GM12875 (cell line): ENCODE data around the gene HECW1.

ENCODE experiments used
- H3K4me3 ChIP-seq: one replicate; pipeline ENCODE4 v1.5.1; 2011; ENCODE audit warnings: low read depth, low read length, control low read depth
- CTCF ChIP-seq: IDR thresholded peaks from 2 replicates; pipeline ENCODE4 v1.5.1; 2011; ENCODE audit warnings: low read depth, mild to moderate bottlenecking, control low read depth, inconsistent platforms, low read length, moderate library complexity, borderline replicate concordance; ENCODE audit not compliant: insufficient read depth

HECW1 gene

GRCh38 chr7:43148161-43148731, 35.8 kb downstream of the HECW1 start:
- H3K4me3 ChIP-seq: no peak overlapping the region
- TF ChIP-seq CTCF: no peak

GRCh38 chr7:43151076-43151475, 38.6 kb downstream of the HECW1 start:
- no peak overlapping the region for H3K4me3 ChIP-seq
- no peak for TF ChIP-seq CTCF

- TF ChIP-seq CTCF: no peak
Measured at GRCh38 chr7:43152696-43153095, 40.2 kb downstream of the HECW1 start.

GRCh38 chr7:43155636-43156035, 43.2 kb downstream of the HECW1 start:
- TF ChIP-seq CTCF: no peak
- no peak overlapping the region for H3K4me3 ChIP-seq

More at GRCh38 chr7:43152696-43153095, 40.2 kb downstream of the HECW1 start:
- H3K4me3 ChIP-seq: no peak overlapping the region

- no peak overlapping the region for H3K4me3 ChIP-seq
- TF ChIP-seq CTCF: no peak
Measured at GRCh38 chr7:43163885-43164284, 51.4 kb downstream of the HECW1 start.

GRCh38 chr7:43164757-43165156, 52.3 kb downstream of the HECW1 start:
- H3K4me3 ChIP-seq: no peak overlapping the region
- TF ChIP-seq CTCF: no peak

- no peak for TF ChIP-seq CTCF
- no peak overlapping the region for H3K4me3 ChIP-seq
Measured at GRCh38 chr7:43166686-43167085, 54.2 kb downstream of the HECW1 start.
